ENCODE measurements around the gene CLK1.
A peak's percentile ranks its signal among the peaks of the same experiment; 100 is the strongest.

Gene CLK1

DNA sequence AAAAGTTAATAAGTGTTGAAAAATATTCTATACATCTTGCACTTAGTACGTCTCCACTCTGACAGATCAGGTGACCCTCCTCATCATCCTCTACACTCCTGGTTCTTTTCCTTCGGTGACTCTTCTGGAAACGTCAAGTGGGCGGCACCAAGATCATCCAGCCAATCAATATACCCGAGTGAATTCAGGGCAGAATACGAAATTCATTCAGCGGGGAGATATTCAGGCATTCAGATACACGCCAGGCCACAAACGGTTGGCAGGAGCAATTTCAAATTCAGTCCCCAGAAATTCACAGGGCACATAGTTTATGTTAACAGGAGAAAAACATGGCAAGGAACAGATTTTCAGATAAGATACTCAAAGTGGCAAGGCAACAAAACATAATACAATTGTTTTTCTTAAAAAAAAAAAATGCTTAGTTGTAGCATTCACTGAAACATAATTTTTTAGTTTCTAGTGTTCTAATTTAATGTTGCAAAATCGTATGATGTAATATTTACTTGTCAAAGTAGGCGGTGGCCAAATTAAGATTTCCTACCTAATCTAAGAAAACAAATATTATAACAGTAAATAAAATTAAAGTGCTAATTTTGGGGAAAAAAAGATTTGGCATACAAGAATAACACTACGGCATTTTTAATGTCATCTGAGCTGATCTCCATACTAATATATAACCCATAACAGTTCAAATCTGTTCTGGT lies 4.2 kb downstream of the CLK1 start:
- H3K9me3 ChIP-seq (replicated peaks in 1 of 2; ENCODE audit: control insufficient read depth in 2 of 2, insufficient read depth in 1 of 2, low read depth in 1 of 2, low read length in 2 of 2), result no peaks in the 10 kb centered on the region
- H3K36me3 ChIP-seq (replicated peaks in 1 of 2; ENCODE audit: control insufficient read depth in 2 of 2, insufficient read depth in 2 of 2, low read length in 2 of 2), result peaks cover 29 to 75% of the 10 kb centered on the region in 2 donors
- no peak overlapping the region for H3K18ac ChIP-seq (ENCODE audit: low read length)
- H2AFZ ChIP-seq (ENCODE audit: low read length), result no peak overlapping the region
- H3K14ac ChIP-seq (ENCODE audit: low read length), result no peak overlapping the region
- no peak overlapping the region for H3K4me2 ChIP-seq (ENCODE audit: insufficient read depth, low read length, poor library complexity, severe bottlenecking)
- no peak overlapping the region for H3K23ac ChIP-seq (ENCODE audit: low read depth, low read length, poor library complexity)
- H3K27me3 ChIP-seq (ENCODE audit: control insufficient read depth in 3 of 3, insufficient read depth in 3 of 3, low read depth in 1 of 3, low read length in 3 of 3), result no peaks in the 10 kb centered on the region
- DNase-seq (ENCODE audit: low spot score), result no peak
- peaks cover 0 to 9% of the 10 kb centered on the region in 2 donors for H3K4me1 ChIP-seq (ENCODE audit: control insufficient read depth in 2 of 2, insufficient read depth in 1 of 2, low read depth in 1 of 2, low read length in 2 of 2)
- no peak overlapping the region for H3K4me3 ChIP-seq (ENCODE audit: low read length in 2 of 2)
- no peak overlapping the region for H2BK120ac ChIP-seq (ENCODE audit: low read depth, low read length)
- no peak overlapping the region for H2BK12ac ChIP-seq (ENCODE audit: low read length)
- H2BK5ac ChIP-seq (ENCODE audit: low read length), result no peak overlapping the region
- H4K8ac ChIP-seq (ENCODE audit: low read depth, low read length), result no peak overlapping the region
- no peak overlapping the region for H3K27ac ChIP-seq (replicated peaks; ENCODE audit: low read length)
- H3K9ac ChIP-seq (ENCODE audit: low read depth, low read length, poor library complexity), result no peak overlapping the region
- H4K91ac ChIP-seq (ENCODE audit: low read depth, low read length, poor library complexity), result no peak overlapping the region
- H2AK5ac ChIP-seq (ENCODE audit: low read depth, low read length), result no peak overlapping the region
- no peak overlapping the region for H3K4ac ChIP-seq (ENCODE audit: low read length)
- H3K79me1 ChIP-seq (ENCODE audit: low read depth, low read length), result peaks cover 7% of the 10 kb centered on the region
- no peak overlapping the region for H2BK15ac ChIP-seq (ENCODE audit: low read length)
- no CpG with 5 or more reads among the region's 12 CpGs for WGBS, 2 donors (ENCODE audit: extremely low coverage in 2 of 2, insufficient read length in 2 of 2, insufficient replicate concordance in 1 of 2)

DNA sequence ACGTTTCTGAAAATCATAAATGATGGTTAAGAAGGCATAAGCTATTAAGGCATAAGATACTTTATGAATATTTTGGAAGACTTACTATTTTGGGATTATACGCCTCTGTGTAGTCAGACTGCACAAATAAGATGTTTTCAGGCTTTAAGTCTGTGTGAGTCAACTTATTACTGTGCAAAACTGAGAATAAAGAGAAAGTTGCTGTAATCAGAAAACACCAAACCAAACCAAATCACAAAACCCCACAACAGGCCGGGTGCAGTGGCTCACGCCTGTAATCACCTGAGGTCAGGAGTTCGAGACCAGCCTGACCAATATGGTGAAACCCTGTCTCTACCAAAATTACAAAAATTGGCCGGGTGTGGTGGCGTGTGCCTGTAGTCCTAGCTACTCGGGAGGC lies 7.7 kb downstream of the CLK1 start:
- no CpG with 5 or more reads among the region's 8 CpGs for WGBS, 2 donors (ENCODE audit: extremely low coverage in 2 of 2, insufficient read length in 2 of 2, insufficient replicate concordance in 1 of 2)

DNA sequence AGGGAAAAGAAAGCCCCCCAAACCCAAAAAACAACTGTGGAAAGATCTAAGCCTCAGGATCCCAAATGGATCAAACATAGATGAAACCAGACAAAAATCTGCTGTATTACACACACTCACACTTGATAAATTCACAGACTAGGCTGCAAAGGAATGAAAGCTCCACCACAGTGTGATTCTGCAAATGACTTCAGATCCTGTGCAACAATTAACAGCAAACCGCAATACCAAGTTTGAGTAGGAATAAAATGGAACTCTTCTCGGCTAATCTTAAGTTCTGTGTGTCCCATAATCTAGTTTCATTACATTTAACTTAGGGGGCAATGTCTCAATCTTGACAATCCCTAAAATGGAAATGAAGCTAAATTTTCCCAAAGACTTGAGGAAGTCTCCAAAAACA lies 11.9 kb downstream of the CLK1 start:
- Histone ChIP-seq H3K4ac (ENCODE audit: low read length) (no peak overlapping the region), H3K27ac (replicated peaks; ENCODE audit: low read length) (no peak overlapping the region), H3K4me2 (ENCODE audit: insufficient read depth, low read length, poor library complexity, severe bottlenecking) (no peak overlapping the region), H3K14ac (ENCODE audit: low read length) (no peak overlapping the region), H3K18ac (ENCODE audit: low read length) (no peak overlapping the region), H3K36me3 (replicated peaks in 1 of 2; ENCODE audit: control insufficient read depth in 2 of 2, insufficient read depth in 2 of 2, low read length in 2 of 2) (peaks cover 26 to 73% of the 10 kb centered on the region in 2 donors), H2AK5ac (ENCODE audit: low read depth, low read length) (no peak overlapping the region), H2AFZ (ENCODE audit: low read length) (no peak overlapping the region), H3K9me3 (replicated peaks in 1 of 2; ENCODE audit: control insufficient read depth in 2 of 2, insufficient read depth in 1 of 2, low read depth in 1 of 2, low read length in 2 of 2) (no peaks in the 10 kb centered on the region), H3K9ac (ENCODE audit: low read depth, low read length, poor library complexity) (no peak overlapping the region), H2BK120ac (ENCODE audit: low read depth, low read length) (no peak overlapping the region), H4K91ac (ENCODE audit: low read depth, low read length, poor library complexity) (no peak overlapping the region), H2BK5ac (ENCODE audit: low read length) (no peak overlapping the region), H4K8ac (ENCODE audit: low read depth, low read length) (no peak overlapping the region), H2BK15ac (ENCODE audit: low read length) (no peak overlapping the region), H2BK12ac (ENCODE audit: low read length) (no peak overlapping the region), H3K23ac (ENCODE audit: low read depth, low read length, poor library complexity) (no peak overlapping the region), H3K27me3 (ENCODE audit: control insufficient read depth in 3 of 3, insufficient read depth in 3 of 3, low read depth in 1 of 3, low read length in 3 of 3) (no peaks in the 10 kb centered on the region), H3K4me3 (ENCODE audit: low read length in 2 of 2) (no peak overlapping the region), H3K79me1 (ENCODE audit: low read depth, low read length) (peaks cover 1% of the 10 kb centered on the region), H3K4me1 (ENCODE audit: control insufficient read depth in 2 of 2, insufficient read depth in 1 of 2, low read depth in 1 of 2, low read length in 2 of 2) (no peaks in the 10 kb centered on the region)
- WGBS, 2 donors (ENCODE audit: extremely low coverage in 2 of 2, insufficient read length in 2 of 2, insufficient replicate concordance in 1 of 2), result no CpG with 5 or more reads among the region's 2 CpGs
- no peak for DNase-seq (ENCODE audit: low spot score)

More for the DNA sequence above, 7.7 kb downstream of the CLK1 start:
- Histone ChIP-seq H4K91ac (ENCODE audit: low read depth, low read length, poor library complexity) (no peak overlapping the region), H2BK12ac (ENCODE audit: low read length) (no peak overlapping the region), H3K27ac (replicated peaks; ENCODE audit: low read length) (no peak overlapping the region), H2AK5ac (ENCODE audit: low read depth, low read length) (no peak overlapping the region), H3K18ac (ENCODE audit: low read length) (no peak overlapping the region), H3K23ac (ENCODE audit: low read depth, low read length, poor library complexity) (no peak overlapping the region), H3K4me3 (ENCODE audit: low read length in 2 of 2) (no peak overlapping the region), H2AFZ (ENCODE audit: low read length) (no peak overlapping the region), H3K9me3 (replicated peaks in 1 of 2; ENCODE audit: control insufficient read depth in 2 of 2, insufficient read depth in 1 of 2, low read depth in 1 of 2, low read length in 2 of 2) (no peaks in the 10 kb centered on the region), H2BK120ac (ENCODE audit: low read depth, low read length) (no peak overlapping the region), H3K79me1 (ENCODE audit: low read depth, low read length) (peaks cover 3% of the 10 kb centered on the region), H3K4ac (ENCODE audit: low read length) (no peak overlapping the region), H3K4me2 (ENCODE audit: insufficient read depth, low read length, poor library complexity, severe bottlenecking) (no peak overlapping the region), H4K8ac (ENCODE audit: low read depth, low read length) (no peak overlapping the region), H2BK15ac (ENCODE audit: low read length) (no peak overlapping the region), H3K14ac (ENCODE audit: low read length) (no peak overlapping the region), H3K27me3 (ENCODE audit: control insufficient read depth in 3 of 3, insufficient read depth in 3 of 3, low read depth in 1 of 3, low read length in 3 of 3) (no peaks in the 10 kb centered on the region), H3K36me3 (replicated peaks in 1 of 2; ENCODE audit: control insufficient read depth in 2 of 2, insufficient read depth in 2 of 2, low read length in 2 of 2) (peaks cover 42 to 100% of the 10 kb centered on the region in 2 donors), H3K4me1 (ENCODE audit: control insufficient read depth in 2 of 2, insufficient read depth in 1 of 2, low read depth in 1 of 2, low read length in 2 of 2) (peaks cover 0 to 8% of the 10 kb centered on the region in 2 donors), H3K9ac (ENCODE audit: low read depth, low read length, poor library complexity) (no peak overlapping the region), H2BK5ac (ENCODE audit: low read length) (no peak overlapping the region)
- DNase-seq (ENCODE audit: low spot score), result no peak

DNA sequence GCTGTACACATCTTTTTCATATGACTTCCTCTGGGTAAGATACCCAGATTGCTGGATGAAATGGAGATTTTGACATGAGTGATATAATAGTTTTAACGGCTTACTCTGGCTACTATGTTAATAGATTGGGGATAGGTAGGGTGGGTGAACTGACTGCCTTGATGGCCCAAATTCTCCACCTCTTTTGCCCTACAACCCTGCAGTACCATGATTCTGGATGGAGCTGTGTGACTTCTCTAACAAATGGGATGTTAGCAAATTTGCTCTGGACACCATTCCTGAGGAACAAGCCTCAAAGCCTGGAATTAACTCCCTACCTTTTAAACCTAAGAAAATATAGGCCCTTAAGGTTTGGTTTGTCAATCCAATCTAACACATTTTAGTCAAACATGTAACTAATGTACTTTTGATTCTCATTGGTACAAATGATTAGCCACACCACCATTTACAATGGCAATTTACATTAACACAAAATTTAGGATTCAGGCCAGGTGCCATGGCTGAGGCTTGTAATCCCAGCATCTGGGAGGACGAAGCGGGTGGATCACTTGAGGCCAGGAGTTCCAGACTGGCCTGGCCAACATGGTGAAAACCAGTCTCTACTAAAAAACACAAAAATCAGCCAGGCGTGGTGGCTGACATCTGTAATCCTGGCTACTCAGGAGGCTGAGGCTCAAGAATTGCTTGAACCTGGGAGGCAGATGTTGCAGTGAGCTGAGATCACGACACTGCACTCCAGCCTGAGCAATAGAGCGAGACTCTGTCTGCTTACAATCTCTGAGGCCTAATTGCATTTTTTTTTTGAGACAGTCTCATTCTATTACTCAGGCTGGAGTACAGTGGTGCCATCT lies 12.8 kb downstream of the CLK1 start:
- Histone ChIP-seq H3K9ac (ENCODE audit: low read depth, low read length, poor library complexity) (no peak overlapping the region), H2BK12ac (ENCODE audit: low read length) (no peak overlapping the region), H3K4ac (ENCODE audit: low read length) (no peak overlapping the region), H3K18ac (ENCODE audit: low read length) (no peak overlapping the region), H2AK5ac (ENCODE audit: low read depth, low read length) (no peak overlapping the region), H4K91ac (ENCODE audit: low read depth, low read length, poor library complexity) (no peak overlapping the region), H3K4me1 (ENCODE audit: control insufficient read depth in 2 of 2, insufficient read depth in 1 of 2, low read depth in 1 of 2, low read length in 2 of 2) (no peaks in the 10 kb centered on the region), H3K4me2 (ENCODE audit: insufficient read depth, low read length, poor library complexity, severe bottlenecking) (no peak overlapping the region), H3K4me3 (ENCODE audit: low read length in 2 of 2) (no peak overlapping the region), H3K14ac (ENCODE audit: low read length) (no peak overlapping the region), H4K8ac (ENCODE audit: low read depth, low read length) (no peak overlapping the region), H2BK15ac (ENCODE audit: low read length) (no peak overlapping the region), H2BK5ac (ENCODE audit: low read length) (no peak overlapping the region), H3K27ac (replicated peaks; ENCODE audit: low read length) (peak overlapping the region; percentile 13), H3K79me1 (ENCODE audit: low read depth, low read length) (peaks cover 1% of the 10 kb centered on the region), H3K36me3 (replicated peaks in 1 of 2; ENCODE audit: control insufficient read depth in 2 of 2, insufficient read depth in 2 of 2, low read length in 2 of 2) (peaks cover 20 to 63% of the 10 kb centered on the region in 2 donors), H2BK120ac (ENCODE audit: low read depth, low read length) (no peak overlapping the region), H3K9me3 (replicated peaks in 1 of 2; ENCODE audit: control insufficient read depth in 2 of 2, insufficient read depth in 1 of 2, low read depth in 1 of 2, low read length in 2 of 2) (no peaks in the 10 kb centered on the region), H3K27me3 (ENCODE audit: control insufficient read depth in 3 of 3, insufficient read depth in 3 of 3, low read depth in 1 of 3, low read length in 3 of 3) (no peaks in the 10 kb centered on the region), H3K23ac (ENCODE audit: low read depth, low read length, poor library complexity) (no peak overlapping the region), H2AFZ (ENCODE audit: low read length) (no peak overlapping the region)
- no CpG with 5 or more reads among the region's 6 CpGs for WGBS, 2 donors (ENCODE audit: extremely low coverage in 2 of 2, insufficient read length in 2 of 2, insufficient replicate concordance in 1 of 2)
- no peak for DNase-seq (ENCODE audit: low spot score)
